GM21381 (cell line): ENCODE results near the gene COL5A1.

Experiments used
- ATAC-seq: cut with Tn5 transposase; IDR thresholded peaks from one replicate; pipeline ENCODE4 v1.9.1; 2021; ENCODE audit warnings: mild to moderate bottlenecking, moderate library complexity; ENCODE audit not compliant: unreplicated experiment

The COL5A1 gene

DNA sequence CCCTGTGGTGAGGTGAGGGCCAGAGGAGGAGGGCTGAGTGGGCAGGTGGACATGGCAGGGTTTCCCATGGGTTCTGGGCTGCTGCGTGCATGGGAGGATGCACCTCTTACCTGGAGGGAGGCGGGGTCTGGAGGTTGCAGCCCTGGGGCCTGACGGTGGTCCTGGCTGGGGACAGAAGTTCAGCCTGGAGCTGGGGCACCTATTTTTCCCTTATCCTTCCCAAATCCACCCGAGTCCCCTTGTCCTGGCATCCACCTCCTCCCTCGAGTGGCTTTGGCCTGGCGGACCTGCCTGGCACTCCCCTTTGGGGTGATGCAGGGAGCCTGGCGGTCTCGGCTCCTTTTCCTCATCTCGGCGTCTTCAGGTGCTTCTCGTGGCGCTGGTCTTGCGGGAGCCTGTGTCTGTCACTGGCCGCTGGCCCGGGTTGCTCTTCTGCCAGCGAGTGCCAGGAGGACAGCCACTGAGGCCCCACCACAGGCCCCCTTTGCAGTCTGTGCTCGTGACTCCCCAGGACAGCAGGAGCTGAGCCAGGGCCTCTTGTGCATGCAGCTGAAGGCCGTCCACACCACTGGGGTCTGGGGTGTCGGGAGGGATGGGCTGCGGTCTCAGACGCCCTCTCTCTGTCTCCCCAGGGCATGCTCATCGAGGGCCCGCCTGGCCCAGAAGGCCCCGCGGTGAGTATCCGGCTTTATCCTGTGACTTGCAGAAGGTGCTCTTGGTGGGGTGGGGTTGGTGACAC is 96.4 kb downstream of the COL5A1 start:
- no peak for ATAC-seq

- ATAC-seq, result no peak
Observed at GRCh38 chr9:134738869-134739659, 97.5 kb downstream of the COL5A1 start.

DNA sequence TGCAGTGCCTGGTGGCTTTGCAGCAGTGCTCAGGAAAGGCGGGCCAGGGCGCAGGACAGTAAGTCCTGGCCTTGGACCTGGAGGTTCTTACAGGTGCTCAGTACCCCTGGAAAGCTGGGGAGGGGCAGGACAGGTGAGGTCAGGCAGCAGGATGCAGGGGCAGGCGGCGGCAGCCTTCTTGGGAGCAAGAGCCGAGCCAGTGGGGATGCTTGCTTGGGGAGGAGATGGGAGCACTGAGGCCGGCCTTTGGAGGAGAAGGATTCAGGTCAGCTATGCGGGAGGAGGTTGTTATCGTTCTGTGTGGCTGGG is 98.0 kb downstream of the COL5A1 start:
- ATAC-seq, result no peak

DNA sequence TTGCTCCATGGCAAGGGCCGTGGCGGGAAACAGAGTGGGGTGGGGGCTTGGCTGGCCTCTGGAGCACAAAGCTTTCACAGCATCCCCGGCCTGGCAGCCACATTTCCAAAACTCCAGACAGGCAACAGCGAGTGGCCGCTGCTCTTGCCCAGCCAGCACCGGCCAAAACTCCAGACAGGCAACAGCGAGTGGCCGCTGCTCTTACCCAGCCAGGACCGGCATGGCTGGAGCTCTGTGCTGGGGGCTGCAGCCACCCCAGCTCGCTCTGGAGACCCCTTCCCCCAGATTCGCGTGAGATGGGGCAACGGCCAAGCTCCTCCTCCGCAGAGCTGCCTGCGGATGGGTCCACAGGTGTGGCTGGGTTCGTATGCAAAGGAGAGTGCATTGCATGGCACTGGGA is 98.5 kb downstream of the COL5A1 start:
- no peak for ATAC-seq

DNA sequence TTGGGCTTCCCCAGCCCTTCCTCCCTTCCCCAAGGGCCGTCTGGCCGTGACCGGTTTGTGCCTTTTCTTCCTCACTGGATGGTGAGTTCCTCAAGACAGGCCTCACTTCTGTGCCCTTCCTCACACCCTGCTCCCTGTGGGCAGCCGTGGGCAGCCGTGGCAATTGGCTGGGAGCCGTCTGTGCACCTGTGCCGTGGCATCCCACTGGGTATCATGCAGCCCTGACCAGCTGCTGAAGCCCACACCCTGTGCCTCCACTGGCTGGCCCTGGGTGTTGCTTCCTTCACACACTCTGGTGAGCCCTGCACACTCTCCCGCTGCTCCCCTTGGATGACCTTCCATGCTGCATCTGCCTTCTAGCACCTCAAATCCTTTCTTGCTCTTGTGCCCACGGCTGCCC is 100.2 kb downstream of the COL5A1 start:
- no peak for ATAC-seq

- no peak for ATAC-seq
Observed at GRCh38 chr9:134742822-134743535, 101.4 kb downstream of the COL5A1 start.

DNA sequence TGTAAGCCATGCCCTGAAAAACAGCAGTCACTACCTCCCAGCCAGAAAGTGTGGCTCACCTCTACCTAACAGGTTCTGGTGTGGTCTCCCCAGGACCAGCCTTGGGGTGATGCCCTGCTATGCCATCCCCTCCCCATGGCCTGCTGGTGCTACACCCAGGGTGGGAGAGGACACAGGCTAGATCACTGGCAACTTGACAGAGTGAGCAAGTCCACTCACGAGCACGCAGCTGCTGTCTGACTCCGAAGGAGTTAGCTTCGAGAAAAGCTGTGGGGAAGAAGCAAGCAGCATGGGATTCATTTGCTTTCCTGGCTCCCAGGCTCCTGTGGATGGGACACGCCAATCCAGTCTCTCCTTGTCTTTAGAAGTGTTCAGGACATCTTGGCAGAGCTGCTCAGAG is 102.2 kb downstream of the COL5A1 start:
- no peak for ATAC-seq

DNA sequence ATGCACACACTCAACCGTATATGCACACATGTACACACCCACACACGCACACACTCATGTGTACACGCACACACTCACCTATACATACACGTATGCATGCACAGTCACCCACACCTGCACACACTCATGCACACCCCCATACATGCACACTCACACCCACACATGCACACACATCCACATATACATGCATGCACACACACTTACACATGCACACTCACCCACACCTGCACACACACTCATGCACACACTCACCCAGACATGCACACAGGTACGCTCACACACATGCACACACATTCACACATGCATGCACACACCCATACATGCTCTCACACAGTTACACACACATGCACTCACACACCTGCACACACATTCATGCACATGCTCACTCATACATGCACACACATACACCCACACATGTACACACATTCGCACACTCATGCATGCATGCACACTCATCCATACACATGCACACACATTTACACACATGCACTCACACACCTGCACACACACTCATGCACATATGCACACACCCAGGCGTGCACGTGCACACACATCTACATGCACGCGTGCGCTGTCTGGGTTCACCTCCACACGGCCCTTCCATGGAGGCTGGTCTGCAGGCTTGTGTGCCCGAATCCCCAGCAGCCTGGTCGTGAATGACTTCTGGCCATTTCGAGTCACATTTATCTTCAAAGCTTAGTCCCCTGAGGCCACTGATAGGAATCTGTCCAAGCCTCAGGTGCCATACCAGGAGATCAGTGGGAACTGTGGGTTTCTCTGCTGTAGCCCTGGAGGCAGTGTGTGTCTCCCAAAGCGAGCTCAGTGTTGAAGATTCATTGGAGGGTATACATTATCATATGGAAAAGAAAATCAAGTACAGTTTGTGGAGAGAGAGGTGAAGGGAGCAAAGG is 103.0 kb downstream of the COL5A1 start:
- ATAC-seq, result no peak

GRCh38 chr9:134747951-134748489 is 106.4 kb downstream of the COL5A1 start:
- ATAC-seq, result no peak

GRCh38 chr9:134748591-134748990 is 107.0 kb downstream of the COL5A1 start:
- ATAC-seq, result no peak

- ATAC-seq, result no peak
Observed at GRCh38 chr9:134750450-134751155, 109.0 kb downstream of the COL5A1 start.

GRCh38 chr9:134751622-134752021 is 110.0 kb downstream of the COL5A1 start:
- no peak for ATAC-seq

DNA sequence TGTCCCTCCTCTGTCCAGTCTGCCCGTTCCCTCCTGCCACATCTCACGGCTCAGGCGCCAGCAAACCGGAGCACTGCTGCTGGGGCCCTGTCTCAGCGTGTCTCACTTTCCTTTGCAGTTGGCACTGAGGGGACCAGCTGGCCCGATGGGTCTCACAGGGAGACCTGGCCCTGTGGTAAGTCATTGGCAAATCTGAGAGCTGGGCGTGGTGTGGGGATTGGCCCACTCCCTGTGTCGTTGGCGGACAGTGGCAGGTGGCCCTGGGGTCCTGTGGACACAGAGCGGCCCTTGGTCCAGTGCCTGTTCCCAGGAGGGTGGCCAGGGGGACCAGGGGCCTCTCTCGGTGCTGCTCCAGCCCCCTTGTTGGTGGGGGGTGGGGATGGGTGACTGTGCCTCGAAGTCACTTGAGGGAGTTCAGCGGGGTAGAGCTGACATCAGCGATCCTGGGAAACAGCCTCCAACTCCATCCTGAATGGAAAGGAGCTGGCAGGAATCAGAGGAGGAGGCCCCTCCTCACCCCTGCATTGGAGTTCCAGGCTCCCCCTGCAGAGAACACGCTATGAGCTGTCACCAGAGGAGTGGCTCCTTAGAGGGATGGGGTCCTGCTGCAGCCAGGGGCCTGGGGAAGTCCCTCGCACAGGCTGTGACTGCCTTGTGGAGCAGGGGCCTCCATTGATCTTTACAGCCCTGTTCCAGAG is 111.0 kb downstream of the COL5A1 start:
- no peak for ATAC-seq

GRCh38 chr9:134753191-134753590 is 111.6 kb downstream of the COL5A1 start:
- ATAC-seq, result no peak

DNA sequence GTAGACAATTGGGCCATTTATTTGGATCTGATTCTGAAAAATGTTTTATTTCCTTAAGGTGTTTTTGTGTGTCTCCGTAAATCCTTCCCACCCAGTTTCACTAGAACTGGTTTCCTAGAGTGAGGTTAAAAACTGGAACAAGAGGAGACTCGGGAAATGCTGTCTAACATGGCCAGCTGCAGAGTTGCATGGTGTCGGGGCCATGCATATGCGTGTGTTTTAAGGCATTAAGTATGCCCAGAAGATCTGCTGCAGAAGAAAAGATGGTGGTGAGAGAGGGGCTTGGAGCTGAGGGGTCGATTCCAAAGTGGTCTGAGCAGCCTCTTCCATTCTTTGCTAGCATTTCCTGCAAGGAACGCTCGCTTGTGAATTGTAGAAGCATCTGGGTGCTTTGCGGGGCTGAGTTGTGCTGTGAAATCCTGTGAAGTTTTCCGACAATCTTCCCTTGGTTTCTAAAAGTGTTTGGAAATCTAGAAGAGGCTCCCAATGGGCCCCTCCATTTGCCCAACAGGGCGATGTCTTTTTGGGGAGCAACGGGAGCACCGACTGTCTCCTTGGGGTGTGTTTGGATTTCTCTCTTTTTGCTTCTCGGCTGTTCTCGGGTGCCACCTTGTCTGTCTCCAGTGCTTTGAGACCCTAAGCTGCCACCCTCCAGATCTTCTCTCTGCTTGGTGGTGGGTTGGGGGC is 113.8 kb downstream of the COL5A1 start:
- ATAC-seq, result no peak

- ATAC-seq, result no peak
Observed at GRCh38 chr9:134756098-134756497, 114.5 kb downstream of the COL5A1 start.

GRCh38 chr9:134757216-134757975 is 115.8 kb downstream of the COL5A1 start:
- ATAC-seq, result no peak
